Sigmoid colon (tissue), 7 donors: ENCODE measurements around the gene SNTA1. TPM values are rescaled to one million over a fixed set of nuclear protein-coding genes. Genes with fewer than 3 reads are reported as not detected.

Experiments used
- DNase-seq: peaks from one replicate; pipeline ENCODE4 v3.0.0-alpha.2; 2019
- H3K27ac ChIP-seq, 4 donors: fragments of 200-600 bp; sonication (generic); one replicate each; pipeline ENCODE4 v1.5.1; 2016 to 2019; ENCODE audit warnings: mild to moderate bottlenecking in 1 of 4
- H3K27me3 ChIP-seq, 3 donors: fragments of 200-600 bp; sonication (generic); one replicate each; pipeline ENCODE4 v1.5.1; 2019; ENCODE audit warnings: mild to moderate bottlenecking in 1 of 3
- H3K36me3 ChIP-seq, 4 donors: fragments of 200-600 bp; sonication (generic); one replicate each; pipeline ENCODE4 v1.5.1; 2016 to 2019
- H3K4me1 ChIP-seq, 4 donors: fragments of 200-600 bp; sonication (generic); one replicate each; pipeline ENCODE4 v1.5.1; 2017 to 2019
- H3K4me3 ChIP-seq, 4 donors: fragments of 200-600 bp; sonication (generic); one replicate each; pipeline ENCODE4 v1.5.1; 2017 to 2019; ENCODE audit warnings: mild to moderate bottlenecking in 2 of 4, moderate library complexity in 1 of 4
- H3K9me3 ChIP-seq, 4 donors: fragments of 200-600 bp in 3 of 4; sonication (generic) in 3 of 4; one replicate each; pipeline versions ENCODE4 v1.5.1 to v1.6.1; 2013 to 2019
- CTCF ChIP-seq, 4 experiments: fragments of 450-650 bp in 3 of 4; fragments of 200-600 bp in 1 of 4; IDR thresholded peaks; one replicate each; pipeline ENCODE4 v1.5.1; 2016 to 2019; ENCODE audit warnings: antibody characterized with exemption in 4 of 4, mild to moderate bottlenecking in 3 of 4, moderate library complexity in 2 of 4
- EP300 ChIP-seq, 4 donors: sonication (generic); formaldehyde crosslinking; IDR thresholded peaks; one replicate each; pipeline ENCODE4 v1.6.1; 2017; ENCODE audit warnings: antibody characterized with exemption in 4 of 4
- POLR2A ChIP-seq, 2 donors: fragments of 450-650 bp; IDR thresholded peaks; one replicate each; pipeline ENCODE4 v1.6.1; 2016; ENCODE audit warnings: antibody characterized with exemption in 2 of 2, mild to moderate bottlenecking in 2 of 2, moderate library complexity in 2 of 2
- POLR2AphosphoS5 ChIP-seq, 4 donors: sonication (generic); formaldehyde crosslinking; IDR thresholded peaks; one replicate each; pipeline ENCODE4 v1.6.1; 2017; ENCODE audit warnings: antibody characterized with exemption in 4 of 4
- WGBS, 2 donors: extraction: QIAGEN DNeasy Blood & Tissue Kit; methylation state at CpG; one replicate each; pipeline ENCODE4 v1.1.7; 2013; 5-methylcytosine and 5-hydroxymethylcytosine counted together
- intact Hi-C: fragments of 100-400 bp; cut with DNase I; formaldehyde crosslinking; loops from one replicate; pipeline ENCODE4 v1.15.1; 2023
- polyA plus RNA-seq, 3 donors: library from polyadenylated mRNA; stranded (reverse); fragments of 200-250 nt; gene quantifications; one replicate each; pipeline ENCODE4 v1.2.3, GENCODE V29; 2013
- total RNA-seq, 4 donors: library from RNA; depleted of rRNA; stranded (reverse); fragments of >200 nt; gene quantifications; one replicate each; pipeline ENCODE4 v1.1.0, GENCODE V29; 2016
- donor health status: healthy with polysubstance abuse.
- donor health status: Bipolar disorder and iron deficiency.
- donor health status: healthy.

SNTA1 gene
- total and polyA plus RNA-seq, 7 donors = 5.8 to 42.7 (median 29.3) TPM

DNA sequence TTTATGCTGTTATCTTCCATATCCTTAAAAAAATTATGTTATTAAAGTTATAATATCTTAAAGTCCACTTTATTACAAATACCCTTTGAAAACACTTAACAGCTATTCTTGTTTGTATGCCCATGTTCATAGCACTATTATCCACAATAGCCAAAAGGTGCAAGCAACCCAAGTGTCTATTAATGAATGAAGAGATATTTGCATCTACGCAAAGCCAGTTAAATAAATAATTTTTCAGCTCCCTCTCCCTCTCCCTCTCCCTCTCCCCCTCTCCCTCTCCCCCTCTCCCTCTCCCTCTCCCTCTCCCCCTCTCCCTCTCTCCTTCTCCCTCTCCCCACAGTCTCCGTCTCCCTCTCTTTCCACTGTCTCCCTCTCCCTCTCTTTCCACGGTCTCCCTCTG is 55.3 kb downstream of the SNTA1 start:
- intact Hi-C loops = no loop called here
- H3K4me3 ChIP-seq = no peak overlapping the region
- no peak for DNase-seq
- 99% methylated on average over 2 to 3 of the region's 3 CpGs for WGBS, 2 donors
- H3K4me1 ChIP-seq = no peaks in the 10 kb centered on the region
- no peaks in the 10 kb centered on the region for H3K27me3 ChIP-seq
- TF ChIP-seq EP300 (IDR thresholded peaks at IDR 0.05) = no peak
- TF ChIP-seq CTCF (IDR thresholded peaks at IDR 0.05) = no peak
- TF ChIP-seq POLR2A (IDR thresholded peaks at IDR 0.05) = no peak
- TF ChIP-seq POLR2AphosphoS5 (IDR thresholded peaks at IDR 0.05) = no peak
- H3K27ac ChIP-seq = no peak overlapping the region
- H3K9me3 ChIP-seq = no peaks in the 10 kb centered on the region
- peaks cover 11 to 87% (median 45%) of the 10 kb centered on the region in 4 donors for H3K36me3 ChIP-seq

GRCh38 chr20:33387177-33387576 is 56.4 kb downstream of the SNTA1 start:
- H3K36me3 ChIP-seq = peaks cover 11 to 87% (median 43%) of the 10 kb centered on the region in 4 donors

GRCh38 chr20:33386673-33387072 is 56.9 kb downstream of the SNTA1 start:
- intact Hi-C loops = no loop called here
- H3K4me1 ChIP-seq = no peaks in the 10 kb centered on the region
- no peak for TF ChIP-seq EP300 (IDR thresholded peaks at IDR 0.05)
- TF ChIP-seq CTCF (IDR thresholded peaks at IDR 0.05) = no peak
- no peak for TF ChIP-seq POLR2A (IDR thresholded peaks at IDR 0.05)
- TF ChIP-seq POLR2AphosphoS5 (IDR thresholded peaks at IDR 0.05) = no peak
- no peaks in the 10 kb centered on the region for H3K27me3 ChIP-seq
- no peak for DNase-seq
- WGBS, 2 donors = 95 to 98% methylated on average over 1 of the region's 1 CpG
- peaks cover 11 to 87% (median 43%) of the 10 kb centered on the region in 4 donors for H3K36me3 ChIP-seq
- no peak overlapping the region for H3K27ac ChIP-seq
- no peaks in the 10 kb centered on the region for H3K9me3 ChIP-seq
- no peak overlapping the region for H3K4me3 ChIP-seq

More at GRCh38 chr20:33387177-33387576, 56.4 kb downstream of the SNTA1 start:
- TF ChIP-seq CTCF (IDR thresholded peaks at IDR 0.05) = no peak
- DNase-seq = no peak
- Histone ChIP-seq H3K4me1 (no peaks in the 10 kb centered on the region), H3K27me3 (no peaks in the 10 kb centered on the region), H3K4me3 (no peak overlapping the region), H3K9me3 (no peaks in the 10 kb centered on the region), H3K27ac (no peak overlapping the region)
- 93% methylated on average over 7 of the region's 7 CpGs for WGBS, 2 donors
- intact Hi-C loops = no loop called here

DNA sequence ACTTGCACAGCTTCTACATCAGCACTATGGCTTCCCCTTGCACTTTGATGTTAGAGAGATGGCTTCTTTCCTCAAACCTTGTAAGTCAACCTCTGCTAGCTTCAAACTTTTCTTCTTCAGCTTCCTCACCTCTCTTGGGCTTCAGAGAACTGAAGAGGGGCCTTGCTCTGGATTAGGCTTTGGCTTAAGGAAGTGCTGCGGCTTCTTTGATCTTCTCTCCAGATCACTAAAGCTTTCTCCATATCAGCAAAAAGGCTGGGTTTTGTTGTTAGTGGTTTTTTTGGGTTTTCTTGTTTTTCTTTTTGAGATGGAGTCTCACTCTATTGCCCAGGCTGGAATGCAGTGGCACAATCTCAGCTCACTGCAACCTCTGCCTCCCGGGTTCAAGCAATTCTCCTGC is 66.2 kb downstream of the SNTA1 start:
- Histone ChIP-seq H3K27ac (no peak overlapping the region), H3K4me1 (peaks cover 0 to 7% (median 0%) of the 10 kb centered on the region in 4 donors), H3K9me3 (no peaks in the 10 kb centered on the region), H3K4me3 (no peak overlapping the region), H3K36me3 (peaks cover 0 to 95% (median 22%) of the 10 kb centered on the region in 4 donors), H3K27me3 (no peaks in the 10 kb centered on the region)
- no peak for TF ChIP-seq EP300 (IDR thresholded peaks at IDR 0.05)
- no peak for TF ChIP-seq CTCF (IDR thresholded peaks at IDR 0.05)
- TF ChIP-seq POLR2A (IDR thresholded peaks at IDR 0.05) = no peak
- intact Hi-C loops = no loop called here
- WGBS, 2 donors = 91 to 95% methylated on average over 2 of the region's 2 CpGs
- no peak for DNase-seq
